Bronchial epithelial cell (primary cell): ENCODE measurements around the gene CACNG5. TPM values are rescaled to one million over a fixed set of nuclear protein-coding genes. Genes with fewer than 3 reads are reported as not detected.

Source experiments
- DNase-seq: peaks from one replicate; pipeline ENCODE4 v3.0.0-alpha.2; 2010; ENCODE audit warnings: low read depth
- FAIRE-seq: peaks from 2 replicates; lab custom pipeline; 2011; peaks lifted over from hg19 to GRCh38; lab: Jason Lieb, UNC
- H3K27me3 ChIP-seq: 2 replicates; pipeline ENCODE4 v1.5.1; 2011; ENCODE audit warnings: low read length; ENCODE audit not compliant: control insufficient read depth, insufficient read depth
- H3K36me3 ChIP-seq: 2 replicates; pipeline ENCODE4 v1.5.1; 2011; ENCODE audit warnings: low read length; ENCODE audit not compliant: control insufficient read depth, insufficient read depth
- H3K4me3 ChIP-seq: 2 replicates; pipeline ENCODE4 v1.5.1; 2011; ENCODE audit warnings: mild to moderate bottlenecking, low read depth, low read length, control low read depth
- total RNA-seq: library from RNA; depleted of rRNA; stranded (reverse); fragments of >200 nt; gene quantifications from 2 replicates; pipeline ENCODE4 v1.2.1, GENCODE V29; 2014
- TF ChIP-seq, protein P1 (sequence below): IDR thresholded peaks from 2 replicates; pipeline ENCODE4 v1.5.1; 2011; ENCODE audit warnings: mild to moderate bottlenecking, moderate library complexity, low read length, control low read depth, inconsistent platforms; ENCODE audit not compliant: insufficient read depth, severe bottlenecking

Gene CACNG5
- total RNA-seq, 1 donor from 2014 or later, result not detected

DNA sequence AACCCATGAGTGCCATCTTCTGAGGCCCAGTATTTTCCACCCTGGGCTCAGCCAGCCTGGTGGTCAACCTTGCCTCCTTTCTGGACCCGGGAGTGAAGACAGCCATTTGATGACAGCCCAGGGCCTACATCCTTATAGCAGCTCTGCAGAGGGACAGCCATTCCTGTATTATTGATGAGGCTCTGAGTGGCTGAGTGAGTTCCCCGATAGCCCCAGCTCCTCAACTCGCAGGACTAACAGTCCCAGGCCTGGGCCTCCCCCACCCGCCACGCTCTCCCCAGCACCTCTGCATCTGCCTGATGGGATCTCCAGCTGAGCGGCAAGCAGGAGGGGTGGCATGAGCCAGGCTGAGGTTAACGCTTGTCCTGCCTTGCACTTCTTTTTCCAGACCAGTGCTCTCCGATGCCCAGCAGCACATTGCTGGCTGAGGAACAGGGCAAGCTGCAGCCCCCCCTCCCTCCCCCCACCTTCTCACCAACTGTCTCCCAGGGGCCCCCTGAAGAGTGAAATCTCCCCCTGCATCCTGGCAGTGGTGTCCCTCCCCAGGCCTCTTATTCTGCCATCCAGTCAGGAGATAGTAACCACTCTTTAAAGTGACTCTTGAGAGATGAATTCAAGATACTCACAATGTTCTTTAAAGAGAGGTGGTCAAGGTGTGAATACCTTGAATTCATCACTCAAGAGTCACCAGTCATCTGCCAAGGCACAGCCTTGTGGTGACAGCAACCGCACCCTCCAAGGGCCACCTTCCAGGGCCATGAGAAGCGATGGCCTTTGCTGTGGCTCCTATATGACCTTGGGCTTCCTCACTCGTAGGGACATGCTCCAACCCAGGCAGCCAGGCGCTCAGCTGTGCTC is 23.5 kb downstream of the CACNG5 start:
- Histone ChIP-seq H3K36me3 (no peaks in the 10 kb centered on the region), H3K4me3 (no peak overlapping the region), H3K27me3 (no peaks in the 10 kb centered on the region)
- TF ChIP-seq, protein P1, sequence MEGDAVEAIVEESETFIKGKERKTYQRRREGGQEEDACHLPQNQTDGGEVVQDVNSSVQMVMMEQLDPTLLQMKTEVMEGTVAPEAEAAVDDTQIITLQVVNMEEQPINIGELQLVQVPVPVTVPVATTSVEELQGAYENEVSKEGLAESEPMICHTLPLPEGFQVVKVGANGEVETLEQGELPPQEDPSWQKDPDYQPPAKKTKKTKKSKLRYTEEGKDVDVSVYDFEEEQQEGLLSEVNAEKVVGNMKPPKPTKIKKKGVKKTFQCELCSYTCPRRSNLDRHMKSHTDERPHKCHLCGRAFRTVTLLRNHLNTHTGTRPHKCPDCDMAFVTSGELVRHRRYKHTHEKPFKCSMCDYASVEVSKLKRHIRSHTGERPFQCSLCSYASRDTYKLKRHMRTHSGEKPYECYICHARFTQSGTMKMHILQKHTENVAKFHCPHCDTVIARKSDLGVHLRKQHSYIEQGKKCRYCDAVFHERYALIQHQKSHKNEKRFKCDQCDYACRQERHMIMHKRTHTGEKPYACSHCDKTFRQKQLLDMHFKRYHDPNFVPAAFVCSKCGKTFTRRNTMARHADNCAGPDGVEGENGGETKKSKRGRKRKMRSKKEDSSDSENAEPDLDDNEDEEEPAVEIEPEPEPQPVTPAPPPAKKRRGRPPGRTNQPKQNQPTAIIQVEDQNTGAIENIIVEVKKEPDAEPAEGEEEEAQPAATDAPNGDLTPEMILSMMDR, result no peak
- FAIRE-seq, result no peak
- no peak for DNase-seq

DNA sequence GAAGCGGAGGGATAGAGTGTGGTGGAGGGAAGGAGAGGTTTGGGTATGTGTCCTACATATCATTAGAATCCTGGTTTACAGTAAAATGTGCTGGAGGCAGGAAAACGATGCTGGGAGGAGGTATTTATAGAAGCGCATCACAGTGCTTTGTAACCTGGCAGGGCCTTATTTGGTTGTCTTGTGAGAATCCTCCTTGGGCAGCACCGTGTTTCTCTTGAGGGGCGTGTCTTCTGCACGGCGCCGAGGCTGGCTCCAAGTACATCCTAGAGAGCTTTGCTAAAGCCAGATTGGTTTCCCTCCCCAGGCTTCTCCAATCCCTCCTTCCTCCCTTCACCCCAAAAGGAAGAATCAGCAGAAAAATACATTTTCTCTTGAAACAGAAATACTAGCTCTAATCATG is 24.4 kb downstream of the CACNG5 start:
- H3K4me3 ChIP-seq, result no peak overlapping the region
- no peak for DNase-seq
- H3K36me3 ChIP-seq, result no peaks in the 10 kb centered on the region
- TF ChIP-seq, protein P1, result no peak
- no peaks in the 10 kb centered on the region for H3K27me3 ChIP-seq
- FAIRE-seq, result no peak

DNA sequence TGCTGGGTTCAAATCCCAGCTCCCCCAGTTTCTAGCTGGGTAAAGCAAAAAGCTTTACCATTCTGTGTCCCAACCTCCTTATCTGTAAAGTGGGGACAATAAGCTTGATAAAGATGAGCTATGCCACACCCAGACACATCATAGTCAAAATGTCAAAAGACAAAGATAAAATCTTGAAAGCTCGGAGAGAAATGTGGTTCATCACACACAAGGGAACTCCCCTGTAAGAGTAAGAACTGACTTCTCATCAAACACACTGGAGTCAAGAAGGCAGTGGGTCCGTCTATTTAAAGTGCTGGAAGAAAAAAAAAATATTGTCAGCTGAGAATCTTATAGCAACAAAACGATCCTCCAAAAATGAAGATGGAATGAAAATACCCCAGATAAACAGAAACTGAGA is 25.3 kb downstream of the CACNG5 start:
- H3K36me3 ChIP-seq, result no peaks in the 10 kb centered on the region
- DNase-seq (no peak), FAIRE-seq (no peak)
- H3K27me3 ChIP-seq, result no peaks in the 10 kb centered on the region
- no peak overlapping the region for H3K4me3 ChIP-seq
- TF ChIP-seq, protein P1, result no peak

DNA sequence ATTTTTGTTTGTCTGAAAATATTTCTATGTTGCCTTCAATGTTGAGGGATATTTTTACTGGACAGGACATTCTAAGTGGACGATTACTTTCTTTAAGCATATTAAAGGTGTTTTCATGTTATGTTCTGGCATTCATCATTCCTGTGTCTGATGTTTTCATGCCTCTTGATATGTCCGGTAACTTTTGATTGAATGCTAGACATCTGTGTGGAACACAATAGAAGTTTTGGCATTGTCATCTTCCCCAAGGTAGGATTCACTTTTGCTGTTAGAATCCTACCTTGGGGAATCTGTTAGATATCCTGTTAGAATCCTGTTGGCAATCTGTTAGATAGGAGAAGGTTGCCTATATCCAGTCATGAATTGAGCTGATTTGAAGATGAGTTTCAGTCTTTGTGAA is 28.9 kb downstream of the CACNG5 start:
- Histone ChIP-seq H3K27me3 (no peaks in the 10 kb centered on the region), H3K4me3 (no peak overlapping the region), H3K36me3 (no peaks in the 10 kb centered on the region)
- FAIRE-seq (no peak), DNase-seq (no peak)
- TF ChIP-seq, protein P1, result no peak

DNA sequence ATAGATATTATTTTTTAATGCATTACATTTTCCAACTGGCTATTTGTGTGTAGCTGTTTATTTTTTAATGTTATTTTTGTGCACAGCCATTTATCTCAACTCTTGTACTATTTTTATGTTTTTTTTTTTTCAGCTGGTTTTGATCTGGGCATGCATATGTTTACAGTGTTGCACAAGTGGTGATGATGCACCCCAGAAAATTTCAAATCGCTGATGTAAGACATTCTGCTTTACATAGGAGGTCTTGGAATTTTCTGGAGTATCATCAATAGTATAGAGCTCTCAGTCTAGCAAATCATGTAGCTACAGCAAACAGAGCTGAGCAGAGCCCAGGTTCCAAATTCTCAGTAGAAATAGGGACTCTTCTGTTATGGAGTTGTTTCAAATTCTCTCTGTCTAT is 30.2 kb downstream of the CACNG5 start:
- no peak overlapping the region for H3K4me3 ChIP-seq
- DNase-seq, result peak; percentile 44
- no peak for FAIRE-seq
- no peaks in the 10 kb centered on the region for H3K27me3 ChIP-seq
- no peaks in the 10 kb centered on the region for H3K36me3 ChIP-seq
- TF ChIP-seq, protein P1, result no peak
